ACC112 (cell line): ENCODE measurements around the gene IBTK.
"Not testable (repeated sequence)": the region's sequence is repeated elsewhere in the genome, so short reads cannot be mapped to it uniquely, and the experiment has no call there.

ENCODE experiments used
- H2AFZ ChIP-seq: fragments of 200-600 bp; sonication (generic); one replicate; pipeline ENCODE4 v1.6.0; 2017; ENCODE audit warnings: antibody characterized with exemption, low read length; ENCODE audit not compliant: unreplicated experiment
- H3K27ac ChIP-seq: fragments of 200-600 bp; sonication (generic); 2 replicates; pipeline ENCODE4 v1.5.1; 2014; ENCODE audit warnings: low read depth, mild to moderate bottlenecking, antibody characterized with exemption, low read length, moderate library complexity
- H3K27me3 ChIP-seq: fragments of 200-600 bp; sonication (generic); 2 replicates; pipeline ENCODE4 v1.6.1; 2014; ENCODE audit warnings: mild to moderate bottlenecking, antibody characterized with exemption, low read length, moderate library complexity, mixed read lengths; ENCODE audit not compliant: insufficient read depth
- H3K36me3 ChIP-seq: fragments of 200-600 bp; sonication (generic); 2 replicates; pipeline ENCODE4 v1.6.1; 2016; ENCODE audit warnings: mild to moderate bottlenecking, antibody characterized with exemption, low read length, moderate library complexity, mixed read lengths; ENCODE audit not compliant: insufficient read depth
- H3K4me1 ChIP-seq: fragments of 200-600 bp; sonication (generic); one replicate; pipeline ENCODE4 v1.6.1; 2016; ENCODE audit warnings: low read length, mixed read lengths; ENCODE audit not compliant: insufficient read depth, unreplicated experiment, control insufficient read depth
- H3K4me3 ChIP-seq: fragments of 200-600 bp; sonication (generic); 2 replicates; pipeline ENCODE4 v1.5.1; 2014; ENCODE audit warnings: mild to moderate bottlenecking, low read depth, low read length
- H3K79me2 ChIP-seq: fragments of 200-600 bp; sonication (generic); one replicate; pipeline ENCODE4 v1.6.0; 2016; ENCODE audit warnings: low read length; ENCODE audit not compliant: control insufficient read depth, unreplicated experiment, insufficient read depth

Gene IBTK

DNA sequence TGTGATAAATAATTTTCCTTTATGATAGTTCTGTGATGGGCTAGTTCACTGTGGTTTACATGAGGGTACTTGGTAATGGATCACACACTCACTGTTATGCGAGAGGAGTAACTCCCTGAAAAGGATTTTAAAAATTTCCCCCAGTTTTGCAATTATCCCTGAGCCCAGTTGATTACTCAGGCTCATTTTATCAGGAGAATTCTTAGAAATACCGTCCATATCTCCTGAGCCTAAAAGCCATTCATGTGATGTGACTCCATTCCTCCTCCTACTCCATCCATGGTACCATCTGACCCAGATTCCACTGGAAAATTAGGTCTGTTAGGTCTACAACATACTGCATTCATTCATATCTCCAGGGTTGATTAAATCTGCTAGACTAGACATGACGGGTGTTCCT, 16.4 kb upstream of the IBTK start:
- no peak overlapping the region for H3K4me3 ChIP-seq
- no peaks in the 10 kb centered on the region for H3K27me3 ChIP-seq
- H3K4me1 ChIP-seq, result peaks cover 17% of the 10 kb centered on the region
- no peak overlapping the region for H2AFZ ChIP-seq
- no peaks in the 10 kb centered on the region for H3K36me3 ChIP-seq
- no peak overlapping the region for H3K27ac ChIP-seq
- H3K79me2 ChIP-seq, result no peaks in the 10 kb centered on the region

DNA sequence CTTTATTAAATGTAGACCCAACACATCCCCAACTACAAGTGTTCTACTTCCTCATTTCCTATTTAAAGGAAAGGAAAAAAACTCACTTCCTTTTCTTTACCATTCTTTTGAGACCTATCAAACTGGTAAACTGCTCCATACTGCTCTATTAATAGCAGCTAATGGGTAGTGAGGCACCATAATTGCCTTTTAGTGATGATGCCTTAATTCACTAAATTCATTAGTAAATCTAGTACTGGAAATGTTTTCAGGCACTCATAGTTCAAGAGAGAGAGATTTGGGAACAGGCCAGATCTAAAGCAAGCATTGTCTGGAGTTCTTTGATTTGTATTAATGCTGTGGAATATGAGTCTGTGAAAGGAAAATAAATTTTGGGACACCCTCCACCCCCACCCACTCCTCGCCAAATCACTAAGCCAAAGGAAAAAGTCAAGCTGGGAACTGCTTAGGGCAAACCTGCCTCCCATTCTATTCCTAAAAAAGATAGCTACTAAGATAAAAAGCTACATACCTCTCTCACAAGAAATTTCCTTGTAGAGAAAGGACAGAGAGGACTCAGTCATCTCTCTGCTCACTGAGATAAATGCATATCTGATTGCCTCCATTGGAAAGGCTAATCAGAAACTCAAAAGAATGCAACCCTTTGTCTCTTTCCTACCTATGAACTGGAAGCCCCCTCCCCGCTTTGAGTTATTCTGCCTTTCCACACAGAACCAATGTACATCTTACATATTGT, 13.6 kb upstream of the IBTK start:
- H3K27me3 ChIP-seq, result no peaks in the 10 kb centered on the region
- H3K4me3 ChIP-seq, result no peak overlapping the region
- H3K27ac ChIP-seq, result peak overlapping the region; percentile 25; the same call in 1 of the 2 replicates
- H3K4me1 ChIP-seq, result peaks cover 13% of the 10 kb centered on the region
- H3K79me2 ChIP-seq, result no peaks in the 10 kb centered on the region
- no peaks in the 10 kb centered on the region for H3K36me3 ChIP-seq
- peak overlapping the region; percentile 35 for H2AFZ ChIP-seq

DNA sequence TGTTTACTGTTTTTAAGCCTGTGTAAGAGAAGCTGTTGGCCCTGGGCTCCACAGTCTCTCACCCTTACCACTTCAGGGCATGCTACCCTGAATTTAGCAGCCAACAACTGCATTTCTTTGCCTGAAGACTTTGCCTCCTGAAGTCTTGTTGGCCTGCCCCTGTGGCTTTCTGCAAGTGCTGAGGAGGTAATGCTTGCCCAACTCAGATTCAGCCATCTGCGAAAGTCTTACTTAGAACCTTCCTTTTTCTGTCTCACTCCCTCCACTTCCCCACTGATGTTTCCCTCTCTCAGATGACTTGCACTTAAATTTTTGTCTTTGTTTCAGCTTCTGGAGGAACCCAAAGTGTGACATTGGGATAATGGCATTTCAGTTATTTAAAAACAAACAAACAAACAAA, 11.8 kb upstream of the IBTK start:
- Histone ChIP-seq H3K79me2 (no peaks in the 10 kb centered on the region), H3K27me3 (no peaks in the 10 kb centered on the region), H2AFZ (no peak overlapping the region), H3K4me1 (peaks cover 13% of the 10 kb centered on the region), H3K4me3 (no peak overlapping the region), H3K36me3 (no peaks in the 10 kb centered on the region), H3K27ac (no peak overlapping the region)

DNA sequence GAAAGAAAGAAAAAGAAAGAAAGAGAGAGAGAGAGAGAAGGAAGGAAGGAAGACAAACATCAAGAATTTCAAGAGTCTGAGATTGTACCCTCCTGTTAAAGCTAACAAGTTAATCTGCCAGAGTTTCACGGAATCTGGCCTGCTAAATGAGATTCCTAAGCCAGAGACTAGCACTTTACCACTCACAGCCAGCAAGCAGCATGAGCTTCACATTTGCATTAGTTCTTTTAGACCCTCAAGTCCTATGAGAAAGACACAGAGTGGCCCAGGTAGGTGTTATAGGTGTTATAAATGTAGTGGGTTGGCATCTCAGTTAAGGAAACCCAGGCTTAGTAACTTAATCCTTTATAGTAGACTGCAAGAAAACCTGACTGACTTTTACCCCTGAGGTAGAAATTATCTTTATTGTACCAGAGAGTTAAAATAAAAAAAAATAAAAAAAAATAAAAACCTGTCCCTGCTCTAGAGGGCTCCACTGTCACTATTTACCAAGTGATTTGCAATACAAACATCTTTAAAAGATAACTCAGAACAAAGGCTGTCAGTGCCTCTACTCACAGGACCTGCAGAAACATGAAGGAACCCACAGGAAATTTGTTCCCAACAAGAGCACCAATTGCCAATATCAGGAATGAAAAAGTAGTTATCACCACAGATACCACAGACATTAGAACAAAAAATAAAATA, 9.7 kb upstream of the IBTK start:
- Histone ChIP-seq H3K4me1 (peaks cover 13% of the 10 kb centered on the region), H3K79me2 (no peaks in the 10 kb centered on the region), H3K36me3 (no peaks in the 10 kb centered on the region), H3K27ac (no peak overlapping the region), H3K27me3 (no peaks in the 10 kb centered on the region), H2AFZ (peak overlapping the region; percentile 54), H3K4me3 (no peak overlapping the region)

DNA sequence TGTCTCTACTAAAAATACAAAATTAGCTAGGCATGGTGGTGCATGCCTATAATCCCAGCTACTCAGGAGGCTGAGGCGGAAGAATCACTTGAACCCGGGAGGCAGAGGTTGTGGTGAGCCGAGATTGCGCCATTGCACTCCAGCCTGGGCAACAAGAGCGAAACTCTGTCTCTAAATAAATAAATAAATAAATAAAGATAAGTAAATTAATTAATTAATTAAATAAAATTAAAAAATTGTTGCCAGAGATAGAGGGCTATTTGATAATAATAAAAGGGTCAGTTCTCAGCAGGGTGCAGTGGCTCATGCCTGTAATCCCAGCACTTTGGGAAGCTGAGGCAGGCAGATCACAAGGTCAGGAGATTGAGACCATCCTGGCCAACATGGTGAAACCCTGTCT, 7.2 kb upstream of the IBTK start:
- not testable (repeated sequence) for H3K4me1 ChIP-seq, H3K27me3 ChIP-seq, H3K27ac ChIP-seq, H2AFZ ChIP-seq, H3K36me3 ChIP-seq, H3K79me2 ChIP-seq, H3K4me3 ChIP-seq

DNA sequence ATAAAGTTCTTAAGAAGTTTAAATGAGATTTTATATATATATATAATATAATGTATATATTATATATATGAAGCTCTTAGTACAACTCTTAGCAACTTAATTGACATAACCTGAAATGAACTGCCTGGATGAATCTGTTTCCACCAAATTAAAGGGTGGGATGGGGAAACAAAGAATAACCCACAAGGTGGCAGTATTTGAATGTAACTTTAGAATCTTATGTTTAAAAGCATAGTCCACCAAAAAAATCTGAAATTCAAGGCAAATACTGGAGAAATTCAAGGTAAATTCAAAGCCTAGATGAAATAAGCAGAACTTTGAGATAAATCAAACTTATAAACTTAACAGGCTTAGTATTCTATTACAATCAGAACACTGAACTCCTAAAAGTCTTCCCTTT, 4.4 kb upstream of the IBTK start:
- no peaks in the 10 kb centered on the region for H3K36me3 ChIP-seq
- no peak overlapping the region for H3K27ac ChIP-seq
- H3K79me2 ChIP-seq, result peaks cover 11% of the 10 kb centered on the region
- H2AFZ ChIP-seq, result no peak overlapping the region
- no peaks in the 10 kb centered on the region for H3K27me3 ChIP-seq
- no peak overlapping the region for H3K4me3 ChIP-seq
- peaks cover 13% of the 10 kb centered on the region for H3K4me1 ChIP-seq

DNA sequence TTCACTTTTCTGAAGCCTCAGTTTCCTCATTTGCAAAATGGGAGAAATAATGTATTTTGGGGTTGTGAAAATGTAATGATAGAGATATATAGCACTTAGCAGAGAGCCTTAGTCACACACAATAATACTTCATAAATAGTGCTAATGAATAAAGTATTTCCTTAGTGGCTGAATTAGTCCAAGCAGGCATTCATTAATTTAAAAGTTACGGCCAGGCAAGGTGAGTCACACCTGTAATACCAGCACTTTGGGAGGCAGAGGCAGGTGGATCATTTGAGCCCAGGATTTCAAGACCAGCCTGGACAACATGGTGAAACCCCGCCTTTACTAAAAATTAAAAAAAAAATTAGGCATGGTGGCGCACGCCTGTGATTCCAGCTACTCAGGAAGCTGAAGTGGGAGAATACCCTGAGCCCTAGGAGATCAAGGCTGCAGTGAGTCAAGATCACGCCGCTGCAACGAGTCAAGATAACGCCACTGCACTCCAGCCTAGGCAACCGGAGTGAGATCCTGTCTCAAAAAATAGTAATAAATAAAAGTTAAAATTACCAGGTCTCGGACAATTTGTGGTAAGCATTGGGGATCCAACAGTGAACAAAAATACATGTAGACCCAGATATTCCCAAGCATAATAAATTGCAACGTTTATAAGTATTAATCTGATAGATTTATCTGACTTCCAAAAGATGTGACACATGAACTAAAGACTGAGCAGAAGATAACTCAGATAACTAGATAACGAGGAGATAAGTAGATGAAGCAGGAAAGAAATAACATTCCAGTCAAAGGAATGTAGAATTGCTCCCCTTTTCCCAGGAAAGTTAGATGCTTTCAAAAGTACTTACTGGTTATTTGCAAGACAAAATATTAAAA, 2.1 kb upstream of the IBTK start:
- H3K4me1 ChIP-seq, result peaks cover 30% of the 10 kb centered on the region
- H3K36me3 ChIP-seq, result no peaks in the 10 kb centered on the region
- H3K79me2 ChIP-seq, result peaks cover 35% of the 10 kb centered on the region
- H3K27ac ChIP-seq, result no peak overlapping the region
- no peak overlapping the region for H2AFZ ChIP-seq
- H3K4me3 ChIP-seq, result no peak overlapping the region
- no peaks in the 10 kb centered on the region for H3K27me3 ChIP-seq

DNA sequence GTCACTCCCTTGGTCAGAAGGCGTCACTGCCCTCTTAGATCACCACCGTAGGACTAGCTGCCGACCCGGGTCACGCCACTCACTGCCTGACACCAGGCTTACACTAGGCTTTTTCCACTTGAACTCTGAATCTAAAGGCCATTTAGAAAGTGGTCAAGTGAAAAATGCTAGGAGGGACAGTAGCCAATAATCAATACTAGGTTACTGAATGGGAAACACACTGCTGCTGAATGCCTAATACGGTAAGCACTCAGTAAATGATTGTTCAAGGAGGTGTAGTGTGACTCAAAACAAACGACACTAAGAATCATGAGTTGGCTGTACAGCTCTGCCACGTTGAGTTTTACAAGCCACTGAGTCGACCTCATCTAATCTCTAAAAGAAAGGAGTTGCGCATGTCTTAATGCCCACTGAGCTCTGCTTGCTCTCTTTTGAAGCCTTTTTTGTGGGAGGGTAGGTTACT, 760 bp upstream of the IBTK start:
- Histone ChIP-seq H3K36me3 (no peaks in the 10 kb centered on the region), H3K27ac (peak overlapping the region; percentile 84), H3K27me3 (no peaks in the 10 kb centered on the region), H3K79me2 (peaks cover 48% of the 10 kb centered on the region), H2AFZ (peak overlapping the region; percentile 96), H3K4me3 (peak overlapping the region; percentile 91), H3K4me1 (peaks cover 38% of the 10 kb centered on the region)

DNA sequence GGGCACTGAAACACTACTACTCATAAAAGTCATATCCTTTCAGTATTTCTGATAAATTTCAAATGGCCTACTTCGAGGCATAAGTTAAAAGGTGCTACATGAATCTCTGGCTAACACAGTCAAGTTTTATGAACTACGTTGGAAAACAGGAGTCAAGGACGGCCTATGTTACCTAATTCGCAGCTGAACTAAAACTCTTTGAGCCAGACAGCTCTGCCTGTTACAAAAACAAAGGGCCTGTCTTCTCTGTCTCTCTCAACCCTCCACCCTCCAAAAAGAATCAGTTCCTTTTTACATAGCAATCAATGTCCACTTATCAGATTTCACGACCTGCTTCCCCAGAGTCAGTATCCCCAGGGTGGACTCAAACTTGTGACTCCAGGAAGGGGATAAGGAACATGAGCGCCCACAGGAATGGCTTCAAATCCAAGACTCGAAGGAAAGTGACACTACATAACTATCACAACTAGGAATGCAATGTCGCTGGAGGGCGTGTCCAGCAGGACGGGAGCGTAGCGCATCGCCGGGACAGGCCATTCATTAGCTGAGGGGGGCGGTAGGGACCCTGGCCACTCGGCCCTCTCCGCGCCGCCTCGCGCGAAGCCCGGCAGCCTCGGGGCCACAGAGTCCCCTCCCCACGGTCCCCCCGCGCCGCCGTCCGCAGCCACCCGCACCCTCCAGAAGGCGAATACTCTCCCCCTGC, 591 bp downstream of the IBTK start:
- Histone ChIP-seq H3K36me3 (no peaks in the 10 kb centered on the region), H3K27ac (peak overlapping the region; percentile 84), H3K79me2 (peaks cover 60% of the 10 kb centered on the region), H3K27me3 (no peaks in the 10 kb centered on the region), H3K4me3 (peak overlapping the region; percentile 91), H3K4me1 (peaks cover 38% of the 10 kb centered on the region), H2AFZ (peak overlapping the region; percentile 69)

DNA sequence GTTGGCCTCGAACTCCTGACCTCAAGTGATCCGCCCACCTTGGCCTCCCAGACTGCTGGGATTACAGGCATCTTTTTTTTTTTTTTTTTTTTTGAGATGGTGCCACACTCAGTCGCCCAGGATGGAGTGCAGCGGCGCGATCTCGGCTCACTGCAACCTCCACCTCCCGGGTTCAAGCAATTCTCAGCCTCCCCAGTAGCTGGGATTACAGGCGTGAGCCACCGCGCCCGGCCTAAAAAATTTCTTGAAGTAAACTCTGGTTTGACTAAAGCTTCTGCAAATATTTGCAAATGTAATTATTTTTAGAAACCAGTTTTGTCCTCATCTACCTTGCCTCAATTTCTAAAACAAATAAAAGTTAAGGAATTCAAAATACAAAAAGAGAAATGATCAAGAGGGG, 1.2 kb downstream of the IBTK start:
- peak overlapping the region; percentile 84 for H3K27ac ChIP-seq
- peak overlapping the region; percentile 69 for H2AFZ ChIP-seq

More for the DNA sequence above, 1.2 kb downstream of the IBTK start:
- Histone ChIP-seq H3K79me2 (peaks cover 64% of the 10 kb centered on the region), H3K4me1 (peaks cover 38% of the 10 kb centered on the region), H3K4me3 (peak overlapping the region; percentile 91), H3K36me3 (no peaks in the 10 kb centered on the region; the same call in 1 of the 2 replicates), H3K27me3 (no peaks in the 10 kb centered on the region)
